IMR-90 (cell line): ENCODE measurements around the gene FGF5. TPM values are rescaled to one million over a fixed set of nuclear protein-coding genes. Genes with fewer than 3 reads are reported as not detected.

Experiments
- ATAC-seq: fragments of 200-7000 bp; cut with Tn5 transposase; 2 replicates; pipeline ENCODE4 v1.9.1; 2020; ENCODE audit warnings: low read depth, mild to moderate bottlenecking, moderate library complexity
- BruUV-seq: library from RNA; stranded (reverse); fragments of 400-500 nt; replicated peaks from 2 replicates; lab custom pipeline; 2021; lab: Mats Ljungman, UMichigan
- CTCF ChIA-PET: fragments of 300-600 bp; formaldehyde crosslinking; extraction: SDS; loops from one replicate; lab custom pipeline; 2021; ENCODE audit warnings: antibody characterized with exemption; lab: Yijun Ruan, JAX
- POLR2A ChIA-PET: fragments of 300-600 bp; sonication (Branson Sonifier 250); formaldehyde crosslinking; loops from one replicate; lab custom pipeline; 2022; ENCODE audit warnings: antibody characterized with exemption; ENCODE audit not compliant: unreplicated experiment; lab: Charles Lee
- DNase-seq: peaks from one replicate; pipeline ENCODE4 v3.0.0; 2013
- H2AFZ ChIP-seq: replicated peaks from 2 replicates; pipeline ENCODE3; 2013; ENCODE audit warnings: low read length, mild to moderate bottlenecking; ENCODE audit not compliant: poor library complexity
- H2AK5ac ChIP-seq: 2 replicates; pipeline ENCODE4 v1.6.1; 2013; ENCODE audit warnings: low read depth, low read length, inconsistent platforms
- H2AK9ac ChIP-seq: replicated peaks from 2 replicates; pipeline ENCODE3; 2013; ENCODE audit warnings: mild to moderate bottlenecking, low read depth, low read length, moderate library complexity; ENCODE audit not compliant: poor library complexity
- H2BK120ac ChIP-seq: 2 replicates; pipeline ENCODE4 v1.6.1; 2013; ENCODE audit warnings: low read depth, low read length, inconsistent platforms
- H2BK15ac ChIP-seq: 3 replicates; pipeline ENCODE4 v1.6.1; 2013; ENCODE audit warnings: low read depth, low read length, inconsistent platforms
- H2BK20ac ChIP-seq: 2 replicates; pipeline ENCODE4 v1.6.1; 2013; ENCODE audit warnings: low read depth, mild to moderate bottlenecking, inconsistent platforms, low read length, moderate library complexity
- H2BK5ac ChIP-seq: 2 replicates; pipeline ENCODE4 v1.6.1; 2013; ENCODE audit warnings: mild to moderate bottlenecking, low read depth, low read length, inconsistent platforms; ENCODE audit not compliant: poor library complexity, severe bottlenecking
- H3K14ac ChIP-seq: replicated peaks from 2 replicates; pipeline ENCODE4 v1.6.1; 2013; ENCODE audit warnings: low read depth, low read length, inconsistent platforms
- H3K18ac ChIP-seq: 2 replicates; pipeline ENCODE4 v1.6.1; 2013; ENCODE audit warnings: low read depth, low read length, control low read depth
- H3K23ac ChIP-seq: 2 replicates; pipeline ENCODE4 v1.6.1; 2013; ENCODE audit warnings: low read depth, low read length, inconsistent platforms
- H3K27ac ChIP-seq: 2 replicates; pipeline ENCODE4 v1.5.1; 2013; ENCODE audit warnings: mild to moderate bottlenecking, control low read depth, low read length; ENCODE audit not compliant: insufficient read depth
- H3K27me3 ChIP-seq: 2 replicates; pipeline ENCODE4 v1.6.1; 2013; ENCODE audit warnings: low read length; ENCODE audit not compliant: control insufficient read depth, insufficient read depth
- H3K36me3 ChIP-seq: 2 replicates; pipeline ENCODE4 v1.6.1; 2013; ENCODE audit warnings: low read length, mixed read lengths; ENCODE audit not compliant: control insufficient read depth, insufficient read depth
- H3K4ac ChIP-seq: 2 replicates; pipeline ENCODE4 v1.6.1; 2013; ENCODE audit warnings: low read depth, low read length, inconsistent platforms
- H3K4me1 ChIP-seq: 2 replicates; pipeline ENCODE4 v1.6.1; 2013; ENCODE audit warnings: low read length, mixed read lengths; ENCODE audit not compliant: control insufficient read depth, insufficient read depth
- H3K4me2 ChIP-seq: 2 replicates; pipeline ENCODE4 v1.6.1; 2013; ENCODE audit warnings: low read depth, mild to moderate bottlenecking, control low read depth, low read length, moderate library complexity
- H3K4me3 ChIP-seq: 2 replicates; pipeline ENCODE4 v1.5.1; 2013; ENCODE audit warnings: low read depth, mild to moderate bottlenecking, control low read depth, low read length, moderate library complexity; ENCODE audit not compliant: insufficient read depth
- H3K56ac ChIP-seq: 2 replicates; pipeline ENCODE4 v1.6.1; 2013; ENCODE audit warnings: low read length, inconsistent platforms; ENCODE audit not compliant: insufficient read depth; ENCODE audit errors: extremely low read depth
- H3K79me1 ChIP-seq, 2 experiments: 2 replicates each; pipeline ENCODE4 v1.6.1; 2013; ENCODE audit warnings: low read length in 2 of 2, inconsistent platforms in 1 of 2, low read depth in 1 of 2
- H3K9ac ChIP-seq: 2 replicates; pipeline ENCODE4 v1.6.1; 2013; ENCODE audit warnings: low read depth, low read length, control low read depth
- H3K9me1 ChIP-seq: 2 replicates; pipeline ENCODE4 v1.6.1; 2013; ENCODE audit warnings: low read length, inconsistent platforms; ENCODE audit not compliant: insufficient read depth
- H3K9me3 ChIP-seq: 2 replicates; pipeline ENCODE4 v1.6.1; 2013; ENCODE audit warnings: low read length; ENCODE audit not compliant: control insufficient read depth, insufficient read depth
- H4K20me1 ChIP-seq: 2 replicates; pipeline ENCODE4 v1.6.1; 2013; ENCODE audit warnings: low read length, inconsistent platforms; ENCODE audit not compliant: insufficient read depth
- H4K5ac ChIP-seq: 2 replicates; pipeline ENCODE4 v1.6.1; 2013; ENCODE audit warnings: mild to moderate bottlenecking, low read depth, low read length, control low read depth
- H4K8ac ChIP-seq, 2 experiments: 2 replicates each; pipeline ENCODE4 v1.6.1; 2013; ENCODE audit warnings: low read depth in 2 of 2, low read length in 2 of 2, control low read depth in 1 of 2, inconsistent platforms in 1 of 2
- H4K91ac ChIP-seq: 2 replicates; pipeline ENCODE4 v1.6.1; 2013; ENCODE audit warnings: low read depth, low read length, inconsistent platforms; ENCODE audit not compliant: insufficient read depth
- BHLHE40 ChIP-seq: fragments of 150-350 bp; IDR thresholded peaks from 2 replicates; pipeline ENCODE4 v1.6.1; 2016; ENCODE audit warnings: mild to moderate bottlenecking, low read depth, low read length
- FOS ChIP-seq: fragments of 150-350 bp; IDR thresholded peaks from 2 replicates; pipeline ENCODE4 v1.6.1; 2016; ENCODE audit warnings: low read depth, low read length
- WGBS, 2 experiments: methylation state at CpG; one replicate each; pipeline versions ENCODE4 v1.1.5 to v1.1.7; 2013; ENCODE audit warnings: missing lambda C conversion rate in 2 of 2; ENCODE audit not compliant: insufficient read length in 1 of 2; ENCODE audit errors: extremely low coverage in 2 of 2; 5-methylcytosine and 5-hydroxymethylcytosine counted together
- dilution Hi-C: fragments of 300-500 bp; cut with HindIII; formaldehyde crosslinking; loops from one replicate; pipeline ENCODE4 v1.14.3; 2018; ENCODE audit warnings: low sequenced_read_pairs; ENCODE audit not compliant: unreplicated experiment
- in situ Hi-C: fragments of 300-500 bp; cut with MboI; formaldehyde crosslinking; loops from 3 replicates; pipeline ENCODE4 v1.14.3; 2019; ENCODE audit warnings: low sequenced_read_pairs, inconsistent platforms, mixed read lengths
- intact Hi-C: fragments of 100-400 bp; cut with micrococcal nuclease; formaldehyde crosslinking; loops from 2 replicates; pipeline ENCODE4 v1.10.0; 2022
- polyA plus RNA-seq, 3 experiments: library from polyadenylated mRNA; depleted of rRNA; stranded (reverse); fragments of >200 nt; gene quantifications; 2 replicates each; pipeline ENCODE4 v1.2.3, GENCODE V29; 2012; ENCODE audit warnings: low replicate concordance in 1 of 3
- total RNA-seq: library from RNA; depleted of rRNA; stranded (reverse); fragments of >200 nt; gene quantifications from 2 replicates; pipeline ENCODE4 v1.2.3, GENCODE V29; 2012

FGF5 gene
- total and polyA plus RNA-seq, 2 of the 4 experiments (the other 2 are of a cell fraction), result 18.6 to 42.1 TPM

GRCh38 chr4:80308466-80308822 is 42.0 kb downstream of the FGF5 start:
- TF ChIP-seq FOS (0 out of 2 replicates have a peak, but pooled peaks have one; percentile 1), BHLHE40 (no peak)
- no peaks in the 10 kb centered on the region for H3K9me3 ChIP-seq
- peaks cover 3% of the 10 kb centered on the region; the same call in 1 of the 2 replicates for H3K9me1 ChIP-seq
- H4K5ac ChIP-seq, result peak overlapping the region; percentile 69
- H3K4me2 ChIP-seq, result peak overlapping the region; percentile 11
- in situ Hi-C loops, result no loop called here
- BruUV-seq, result no TSS peak
- H2BK5ac ChIP-seq, result peak overlapping the region; percentile 98
- peak overlapping the region; percentile 85 for H3K23ac ChIP-seq
- peak overlapping the region; percentile 67 for H3K27ac ChIP-seq
- H2BK120ac ChIP-seq, result peak overlapping the region; percentile 97
- no peak for DNase-seq
- peak overlapping the region; percentile 74 for H2AK9ac ChIP-seq
- peak overlapping the region; percentile 6; the same call in 1 of the 2 replicates for H3K9ac ChIP-seq
- peak overlapping the region; percentile 79 for H2AK5ac ChIP-seq
- H4K8ac ChIP-seq, result peak overlapping the region; percentile 72 to 97
- H4K20me1 ChIP-seq, result no peaks in the 10 kb centered on the region
- H2BK20ac ChIP-seq, result peak overlapping the region; percentile 97
- H2BK15ac ChIP-seq, result peak overlapping the region; percentile 89; the same call in 2 of the 3 replicates
- H3K27me3 ChIP-seq, result no peaks in the 10 kb centered on the region
- peak overlapping the region; percentile 33; the same call in 1 of the 2 replicates for H3K56ac ChIP-seq
- no peak overlapping the region for H3K4me3 ChIP-seq
- H4K91ac ChIP-seq, result peak overlapping the region; percentile 96
- peaks cover 14% of the 10 kb centered on the region for H3K4me1 ChIP-seq
- H3K79me1 ChIP-seq, result peaks cover 3 to 36% of the 10 kb centered on the region in 2 experiments; a peak in 3 of 4 replicates
- no peaks in the 10 kb centered on the region for H3K36me3 ChIP-seq
- dilution Hi-C loops, result no loop called here
- intact Hi-C loops, result loop anchor here (2.0 to 5.0 kb wide), 2 partner anchors 40 to 71 kb away; no protein-coding TSS in a partner anchor
- H2AFZ ChIP-seq, result no peak overlapping the region
- ChIA-PET POLR2A (no interaction called here), CTCF (interaction anchor here (1.0 to 1.5 kb wide), 5 partner anchors 12 to 27 kb away, joined by 3 to 4 read pairs (median 3); no protein-coding TSS in a partner anchor)
- ATAC-seq, result no peak
- 69% methylated on average over 4 of the region's 4 CpGs; no CpG with 5 or more reads in 1 of the 2 experiments for WGBS, 2 experiments
- H3K18ac ChIP-seq, result peak overlapping the region; percentile 76
- H3K14ac ChIP-seq, result peak overlapping the region; percentile 92
- peak overlapping the region; percentile 96 for H3K4ac ChIP-seq
